Fibroblast of mammary gland (primary cell): ENCODE results near the gene DIAPH1.

Experiments used
- DNase-seq: peaks from one replicate; pipeline ENCODE4 v3.0.0-alpha.2; 2010; ENCODE audit warnings: low read depth
- H3K4me3 ChIP-seq: 2 replicates; pipeline ENCODE4 v1.5.1; 2011; ENCODE audit warnings: low read depth, mild to moderate bottlenecking, low read length, moderate library complexity; ENCODE audit not compliant: control insufficient read depth
- TF ChIP-seq, protein P1 (sequence below): conservative IDR thresholded peaks from 2 replicates; pipeline ENCODE4 v1.5.1; 2011; ENCODE audit warnings: low read depth, low read length, inconsistent platforms; ENCODE audit not compliant: control insufficient read depth, insufficient read depth

The DIAPH1 gene

DNA sequence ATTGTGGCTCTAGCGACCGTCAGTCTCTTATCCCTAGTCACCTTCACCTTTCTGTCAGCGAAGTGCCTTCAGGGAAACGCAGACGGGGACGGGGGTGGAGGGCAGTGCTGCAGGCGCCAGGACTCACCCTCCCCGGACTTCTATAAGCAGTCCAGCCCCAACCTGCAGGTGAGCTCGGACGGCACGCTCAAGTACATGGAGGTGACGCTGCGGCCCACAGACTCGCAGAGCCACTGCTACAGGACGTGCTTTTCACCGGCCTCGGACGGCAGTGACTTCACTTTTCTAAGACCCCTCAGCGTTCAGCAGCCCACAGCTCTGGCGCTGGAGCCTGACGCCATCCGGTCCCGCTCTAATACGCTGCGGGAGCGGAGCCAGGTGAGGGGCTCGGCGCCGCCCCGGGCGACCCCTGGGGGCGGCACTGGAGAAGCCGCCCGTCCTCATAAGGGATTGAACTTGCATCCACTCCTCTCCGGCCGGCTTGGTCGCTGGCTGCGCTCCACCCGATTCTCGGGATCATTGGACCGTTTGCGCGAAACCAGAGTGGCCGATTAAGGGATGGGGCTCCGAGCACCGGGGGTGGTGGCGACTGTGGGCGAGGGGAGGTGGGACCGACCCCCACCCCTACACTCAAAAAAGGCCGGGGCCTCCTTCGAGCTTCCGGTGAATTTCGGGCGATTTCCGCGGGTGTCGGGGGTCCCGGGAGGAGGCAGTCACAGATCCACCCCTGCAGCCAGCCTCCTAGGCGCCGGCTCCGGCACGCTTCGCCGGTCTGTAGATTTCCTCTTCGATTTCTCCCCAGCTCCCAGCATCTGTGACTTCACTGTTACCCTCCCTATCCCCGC is 127.3 kb downstream of the DIAPH1 start:
- H3K4me3 ChIP-seq = no peak overlapping the region
- TF ChIP-seq, protein P1, sequence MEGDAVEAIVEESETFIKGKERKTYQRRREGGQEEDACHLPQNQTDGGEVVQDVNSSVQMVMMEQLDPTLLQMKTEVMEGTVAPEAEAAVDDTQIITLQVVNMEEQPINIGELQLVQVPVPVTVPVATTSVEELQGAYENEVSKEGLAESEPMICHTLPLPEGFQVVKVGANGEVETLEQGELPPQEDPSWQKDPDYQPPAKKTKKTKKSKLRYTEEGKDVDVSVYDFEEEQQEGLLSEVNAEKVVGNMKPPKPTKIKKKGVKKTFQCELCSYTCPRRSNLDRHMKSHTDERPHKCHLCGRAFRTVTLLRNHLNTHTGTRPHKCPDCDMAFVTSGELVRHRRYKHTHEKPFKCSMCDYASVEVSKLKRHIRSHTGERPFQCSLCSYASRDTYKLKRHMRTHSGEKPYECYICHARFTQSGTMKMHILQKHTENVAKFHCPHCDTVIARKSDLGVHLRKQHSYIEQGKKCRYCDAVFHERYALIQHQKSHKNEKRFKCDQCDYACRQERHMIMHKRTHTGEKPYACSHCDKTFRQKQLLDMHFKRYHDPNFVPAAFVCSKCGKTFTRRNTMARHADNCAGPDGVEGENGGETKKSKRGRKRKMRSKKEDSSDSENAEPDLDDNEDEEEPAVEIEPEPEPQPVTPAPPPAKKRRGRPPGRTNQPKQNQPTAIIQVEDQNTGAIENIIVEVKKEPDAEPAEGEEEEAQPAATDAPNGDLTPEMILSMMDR = no peak
- no peak for DNase-seq

DNA sequence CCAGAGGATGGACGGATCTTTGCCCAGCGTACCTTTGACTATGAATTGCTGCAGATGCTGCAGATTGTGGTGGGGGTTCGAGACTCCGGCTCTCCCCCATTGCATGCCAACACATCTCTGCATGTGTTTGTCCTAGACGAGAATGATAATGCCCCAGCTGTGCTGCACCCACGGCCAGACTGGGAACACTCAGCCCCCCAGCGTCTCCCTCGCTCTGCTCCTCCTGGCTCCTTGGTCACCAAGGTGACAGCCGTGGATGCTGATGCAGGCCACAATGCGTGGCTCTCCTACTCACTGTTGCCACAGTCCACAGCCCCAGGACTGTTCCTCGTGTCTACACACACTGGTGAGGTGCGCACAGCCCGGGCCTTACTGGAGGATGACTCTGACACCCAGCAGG is 128.0 kb downstream of the DIAPH1 start:
- H3K4me3 ChIP-seq = no peak overlapping the region
- DNase-seq = no peak
- TF ChIP-seq, protein P1 = no peak

DNA sequence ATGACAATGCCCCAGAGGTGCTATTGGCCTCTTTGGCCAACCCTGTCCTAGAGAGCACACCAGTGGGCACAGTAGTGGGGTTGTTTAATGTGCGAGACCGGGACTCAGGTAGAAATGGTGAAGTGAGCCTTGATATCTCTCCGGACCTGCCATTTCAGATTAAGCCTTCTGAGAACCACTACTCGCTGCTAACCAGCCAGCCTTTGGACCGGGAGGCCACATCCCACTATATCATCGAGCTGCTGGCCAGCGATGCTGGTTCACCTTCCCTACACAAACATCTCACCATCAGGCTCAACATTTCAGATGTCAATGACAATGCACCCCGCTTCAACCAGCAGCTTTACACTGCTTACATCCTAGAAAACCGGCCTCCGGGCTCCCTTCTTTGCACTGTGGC is 128.5 kb downstream of the DIAPH1 start:
- TF ChIP-seq, protein P1 = no peak
- DNase-seq = no peak
- no peak overlapping the region for H3K4me3 ChIP-seq

DNA sequence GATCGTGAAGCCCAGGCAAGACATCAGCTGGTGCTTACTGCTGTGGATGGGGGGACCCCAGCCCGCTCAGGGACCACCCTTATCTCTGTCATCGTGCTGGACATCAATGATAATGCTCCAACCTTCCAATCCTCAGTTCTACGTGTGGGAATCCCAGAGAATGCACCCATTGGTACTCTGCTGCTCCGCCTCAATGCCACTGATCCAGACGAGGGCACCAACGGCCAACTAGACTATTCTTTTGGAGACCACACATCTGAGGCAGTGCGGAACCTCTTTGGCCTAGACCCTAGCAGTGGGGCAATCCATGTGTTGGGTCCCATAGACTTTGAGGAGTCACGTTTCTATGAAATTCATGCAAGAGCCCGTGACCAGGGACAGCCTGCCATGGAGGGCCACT is 129.0 kb downstream of the DIAPH1 start:
- no peak for DNase-seq
- TF ChIP-seq, protein P1 = no peak
- no peak overlapping the region for H3K4me3 ChIP-seq

DNA sequence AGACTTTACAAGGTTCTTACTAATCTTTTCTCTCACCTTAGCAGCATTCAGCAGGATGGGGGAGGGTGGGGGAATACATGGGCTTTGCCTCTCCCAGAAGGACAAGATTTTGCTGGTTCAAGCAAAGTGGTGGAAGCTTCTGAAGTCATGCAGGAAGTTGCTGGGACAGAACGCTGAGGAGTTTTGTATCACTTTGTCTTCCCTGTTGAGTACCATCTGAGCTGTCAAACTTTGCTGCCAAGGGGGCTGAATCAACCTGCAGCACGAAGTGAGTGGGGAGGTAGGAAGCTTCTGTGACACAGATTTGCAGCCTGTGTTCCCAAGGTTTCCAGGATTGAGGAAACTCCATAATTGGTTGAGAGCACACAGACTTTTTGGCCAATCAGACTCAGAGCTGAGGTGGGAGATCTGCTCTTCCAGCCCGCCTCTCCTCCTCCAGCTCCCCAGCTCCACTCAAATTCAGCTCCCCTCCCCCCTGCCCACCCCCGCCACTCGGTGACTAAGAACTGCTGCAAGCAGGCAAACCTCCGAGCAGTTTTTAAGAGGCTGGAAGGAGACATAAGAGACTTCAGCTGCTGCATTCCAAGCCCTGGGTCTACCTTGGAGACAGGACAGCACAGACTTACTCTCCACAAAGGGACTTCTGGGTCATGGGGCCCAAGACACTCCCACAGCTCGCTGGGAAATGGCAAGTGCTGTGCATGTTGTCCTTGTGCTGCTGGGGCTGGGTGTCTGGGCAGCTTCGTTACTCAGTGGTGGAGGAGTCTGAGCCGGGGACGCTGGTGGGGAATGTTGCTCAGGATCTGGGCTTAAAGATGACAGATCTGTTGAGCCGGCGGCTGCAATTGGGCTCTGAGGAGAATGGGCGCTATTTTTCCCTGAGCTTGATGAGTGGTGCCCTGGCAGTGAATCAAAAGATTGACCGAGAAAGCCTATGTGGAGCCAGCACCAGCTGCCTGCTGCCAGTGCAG is 129.9 kb downstream of the DIAPH1 start, which contains the start of gene PCDHGC5:
PCDHGC5 (plus strand) TSS at position 491 of the 971 bp plus-strand sequence; CDS start at position 651, 160 bp downstream.
- peak; percentile 89 for DNase-seq
- TF ChIP-seq, protein P1 = no peak
- H3K4me3 ChIP-seq = peak within 1 kb of the TSS; percentile 33

DNA sequence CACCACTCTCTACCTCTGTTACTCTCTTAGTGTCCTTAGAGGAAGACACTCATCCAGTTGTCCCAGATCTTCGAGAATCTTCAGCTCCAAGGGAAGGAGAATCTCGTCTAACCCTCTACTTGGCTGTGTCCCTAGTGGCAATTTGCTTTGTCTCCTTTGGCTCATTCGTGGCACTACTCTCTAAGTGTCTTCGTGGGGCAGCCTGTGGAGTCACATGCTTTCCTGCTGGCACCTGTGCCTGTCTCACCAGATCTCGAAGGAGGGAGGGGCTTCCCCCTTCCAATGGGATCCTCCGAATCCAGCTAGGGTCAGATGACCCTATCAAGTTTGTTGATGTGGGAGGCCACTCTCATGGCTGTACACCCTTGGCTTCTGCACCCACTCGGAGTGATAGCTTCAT is 131.7 kb downstream of the DIAPH1 start:
- no peak overlapping the region for H3K4me3 ChIP-seq
- TF ChIP-seq, protein P1 = no peak
- DNase-seq = no peak
